Rectal smooth muscle tissue (tissue), 1 donor: ENCODE results near the gene ERVW-1.
"Not testable (repeated sequence)": the region's sequence is repeated elsewhere in the genome, so short reads cannot be mapped to it uniquely, and the experiment has no call there.

Experiments
- H3K27ac ChIP-seq: one replicate; pipeline ENCODE4 v1.7.0; 2013; ENCODE audit warnings: low read depth, low read length, inconsistent platforms
- H3K27me3 ChIP-seq: one replicate; pipeline ENCODE4 v1.7.0; 2013; ENCODE audit warnings: low read length; ENCODE audit not compliant: control insufficient read depth, insufficient read depth
- H3K36me3 ChIP-seq: one replicate; pipeline ENCODE4 v1.7.0; 2013; ENCODE audit warnings: low read length; ENCODE audit not compliant: control insufficient read depth, insufficient read depth
- H3K4me1 ChIP-seq: one replicate; pipeline ENCODE4 v1.7.0; 2013; ENCODE audit warnings: low read length; ENCODE audit not compliant: control insufficient read depth, insufficient read depth
- H3K4me3 ChIP-seq: one replicate; pipeline ENCODE4 v1.7.0; 2013; ENCODE audit warnings: low read length
- H3K9ac ChIP-seq: one replicate; pipeline ENCODE4 v1.7.0; 2013; ENCODE audit warnings: low read length

The ERVW-1 gene

GRCh38 chr7:92487804-92488203 lies 10.1 kb upstream of the ERVW-1 start:
- Histone ChIP-seq H3K9ac (no peak overlapping the region), H3K4me3 (no peak overlapping the region), H3K27me3 (no peaks in the 10 kb centered on the region), H3K27ac (no peak overlapping the region), H3K4me1 (no peaks in the 10 kb centered on the region), H3K36me3 (peaks cover 9% of the 10 kb centered on the region)

DNA sequence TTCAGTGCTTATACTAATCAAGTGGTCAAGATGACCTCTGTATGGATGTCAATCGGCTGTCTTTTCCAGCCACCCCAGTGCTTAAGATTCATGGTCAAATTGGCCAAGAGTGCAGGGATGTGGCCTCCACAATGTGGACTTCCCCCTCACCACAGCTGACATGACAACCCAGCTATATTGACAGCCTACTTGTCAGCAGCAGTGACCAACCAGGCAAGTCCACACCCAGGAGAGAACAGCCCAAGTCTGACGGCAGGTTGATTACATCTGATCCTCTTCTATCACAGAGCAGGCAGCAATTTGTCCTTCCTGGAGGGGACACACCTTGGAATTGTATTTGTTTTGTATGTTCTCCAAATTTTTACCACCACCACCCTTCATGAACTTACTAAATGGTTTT lies 8.2 kb upstream of the ERVW-1 start:
- Histone ChIP-seq H3K27ac (no peak overlapping the region), H3K27me3 (no peaks in the 10 kb centered on the region), H3K4me1 (no peaks in the 10 kb centered on the region), H3K36me3 (peaks cover 6% of the 10 kb centered on the region), H3K9ac (no peak overlapping the region), H3K4me3 (no peak overlapping the region)

DNA sequence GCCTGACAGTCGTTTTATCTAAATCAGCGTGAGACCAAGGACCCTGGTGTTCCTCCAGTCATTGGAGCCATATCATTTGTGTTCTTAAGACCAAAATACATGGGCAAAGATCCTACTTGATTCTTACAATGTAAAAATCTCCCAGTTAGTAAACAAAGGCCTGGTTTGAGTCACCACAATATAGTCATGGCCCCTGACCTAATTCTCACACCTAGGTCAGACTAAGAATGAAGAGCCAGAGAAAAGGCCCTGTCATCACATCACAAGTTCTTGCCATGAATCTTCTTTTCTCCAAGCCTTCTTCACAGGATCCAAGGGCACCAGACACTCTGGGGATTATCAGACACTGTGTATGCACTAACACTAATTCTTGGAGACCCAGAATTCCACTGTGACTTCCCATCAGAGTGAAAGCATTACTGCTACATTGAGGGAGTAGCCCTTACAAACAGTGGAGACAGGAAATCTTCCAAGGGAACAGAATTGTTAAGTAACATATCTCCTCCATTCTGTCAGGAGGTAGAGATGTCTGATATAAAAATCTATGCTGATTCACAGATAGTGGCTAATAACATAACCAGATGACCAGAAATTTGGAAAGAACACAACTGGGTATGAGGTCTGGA lies 7.6 kb upstream of the ERVW-1 start:
- Histone ChIP-seq H3K27ac (no peak overlapping the region), H3K4me3 (no peak overlapping the region), H3K36me3 (peaks cover 6% of the 10 kb centered on the region), H3K4me1 (no peaks in the 10 kb centered on the region), H3K9ac (no peak overlapping the region), H3K27me3 (no peaks in the 10 kb centered on the region)

- H3K27ac ChIP-seq, H3K4me3 ChIP-seq, H3K9ac ChIP-seq, H3K36me3 ChIP-seq, H3K27me3 ChIP-seq, H3K4me1 ChIP-seq: not testable (repeated sequence)
Observed at GRCh38 chr7:92484226-92484625, 6.5 kb upstream of the ERVW-1 start.

DNA sequence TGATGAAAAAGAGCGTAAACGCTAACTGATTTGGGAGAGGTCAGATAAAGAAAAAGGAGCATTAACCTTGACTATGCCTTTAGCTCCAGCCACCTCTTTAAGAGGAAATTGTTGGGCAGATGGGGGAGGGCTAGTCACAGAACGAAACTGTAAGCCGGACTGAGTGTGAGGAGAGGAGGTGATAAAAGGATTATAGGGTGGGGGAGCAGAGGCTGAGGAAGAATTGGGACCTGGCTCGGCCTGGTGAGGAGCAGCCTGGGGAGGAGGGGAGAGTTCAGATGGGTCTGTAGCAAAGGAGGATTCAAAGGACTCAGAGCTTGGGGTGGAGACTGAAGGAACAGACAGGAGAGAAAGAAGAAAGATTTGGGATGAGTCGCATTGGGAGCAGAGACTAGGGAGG lies 5.9 kb upstream of the ERVW-1 start:
- not testable (repeated sequence) for H3K36me3 ChIP-seq, H3K27ac ChIP-seq, H3K4me3 ChIP-seq, H3K9ac ChIP-seq, H3K27me3 ChIP-seq, H3K4me1 ChIP-seq

DNA sequence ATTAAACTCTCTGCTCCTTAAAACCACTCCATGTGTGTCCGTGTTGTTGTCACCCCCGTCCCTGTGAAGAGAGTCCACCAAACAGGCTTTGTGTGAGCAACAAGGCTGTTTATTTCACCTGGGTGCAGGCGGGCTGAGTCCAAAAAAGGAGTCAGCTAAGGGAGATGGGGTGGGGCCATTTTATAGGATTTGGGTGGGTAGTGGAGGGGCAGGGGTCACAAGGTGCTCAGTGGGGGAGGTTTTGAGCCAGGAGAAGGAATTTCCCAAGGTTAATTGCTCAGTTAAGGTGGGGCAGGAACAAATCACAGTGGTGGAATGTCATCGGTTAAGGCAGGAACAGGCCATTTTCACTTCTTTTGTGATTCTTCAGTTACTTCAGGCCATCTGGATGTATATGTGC lies 1.4 kb upstream of the ERVW-1 start:
- H3K4me3 ChIP-seq, result not testable (repeated sequence)

GRCh38 chr7:92478711-92479110 lies 965 bp upstream of the ERVW-1 start:
- no peak overlapping the region for H3K27ac ChIP-seq
- H3K9ac ChIP-seq, result no peak overlapping the region
- no peaks in the 10 kb centered on the region for H3K27me3 ChIP-seq
- H3K4me3 ChIP-seq, result no peak overlapping the region
- no peaks in the 10 kb centered on the region for H3K36me3 ChIP-seq
- H3K4me1 ChIP-seq, result no peaks in the 10 kb centered on the region

More for the DNA sequence above, 1.4 kb upstream of the ERVW-1 start:
- not testable (repeated sequence) for H3K27me3 ChIP-seq, H3K27ac ChIP-seq, H3K9ac ChIP-seq, H3K36me3 ChIP-seq, H3K4me1 ChIP-seq

DNA sequence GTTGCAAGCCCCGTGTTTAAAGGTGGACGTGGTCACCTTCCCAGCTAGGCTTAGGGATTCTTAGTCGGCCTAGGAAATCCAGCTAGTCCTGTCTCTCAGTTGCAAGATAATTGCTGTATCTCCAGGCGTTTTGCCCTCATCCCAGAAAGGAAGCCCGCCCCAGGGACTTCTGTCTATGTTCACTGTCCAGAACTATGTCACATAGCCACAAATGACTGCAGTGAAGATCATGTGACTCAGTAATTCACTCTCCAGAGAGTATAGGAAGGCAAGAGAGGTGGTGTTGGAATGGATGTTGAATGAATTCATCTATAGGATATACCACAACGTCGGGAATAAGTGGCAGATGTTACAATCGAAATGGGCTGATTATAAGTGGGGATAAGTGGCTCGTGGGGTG lies 349 bp upstream of the ERVW-1 start:
- Histone ChIP-seq H3K27ac (no peak overlapping the region), H3K4me3 (no peak overlapping the region), H3K4me1 (no peaks in the 10 kb centered on the region), H3K27me3 (no peaks in the 10 kb centered on the region), H3K36me3 (no peaks in the 10 kb centered on the region), H3K9ac (no peak overlapping the region)

DNA sequence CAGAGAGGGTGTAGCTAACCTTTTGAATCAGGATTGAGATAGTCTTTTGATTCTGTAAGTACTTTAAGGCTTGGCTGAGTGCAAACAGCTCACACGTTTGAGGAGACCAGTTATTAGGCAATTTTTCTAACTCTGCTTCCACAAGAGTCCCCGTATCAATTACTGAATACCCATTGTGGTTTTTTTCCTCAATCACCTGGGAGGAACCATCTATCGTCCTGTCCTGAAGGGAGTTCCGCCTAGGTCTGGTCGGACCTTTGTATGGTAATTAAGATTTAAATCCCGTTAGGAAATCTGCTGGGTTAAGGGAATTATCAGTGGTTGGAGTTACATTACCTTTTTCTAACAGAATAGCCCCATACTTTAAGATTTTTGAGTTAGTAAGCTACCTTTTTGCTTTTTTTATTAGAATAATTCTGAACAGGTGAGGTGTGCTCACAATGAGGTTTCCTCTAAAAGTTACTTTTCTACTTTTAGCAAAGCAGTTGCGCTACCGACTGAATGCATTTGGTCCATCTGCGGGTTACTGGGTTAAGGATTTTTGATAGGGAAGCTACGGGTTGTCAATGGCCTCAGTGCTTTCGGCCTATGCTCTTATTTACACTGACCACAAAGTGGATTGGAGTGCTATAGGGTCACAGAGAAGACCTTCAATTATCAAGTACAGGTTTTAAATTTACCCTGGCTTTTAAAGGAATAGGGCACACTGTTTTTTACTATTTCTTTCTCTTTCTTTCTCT lies 1.7 kb downstream of the ERVW-1 start:
- H3K36me3 ChIP-seq, H3K27me3 ChIP-seq, H3K9ac ChIP-seq, H3K4me1 ChIP-seq, H3K27ac ChIP-seq, H3K4me3 ChIP-seq: not testable (repeated sequence)

- H3K36me3 ChIP-seq, H3K27me3 ChIP-seq, H3K4me3 ChIP-seq, H3K27ac ChIP-seq, H3K4me1 ChIP-seq, H3K9ac ChIP-seq: not testable (repeated sequence)
Observed at GRCh38 chr7:92475261-92475770, 2.4 kb downstream of the ERVW-1 start.

GRCh38 chr7:92473989-92474388 lies 3.8 kb downstream of the ERVW-1 start:
- H3K27me3 ChIP-seq, H3K4me1 ChIP-seq, H3K36me3 ChIP-seq, H3K9ac ChIP-seq, H3K27ac ChIP-seq, H3K4me3 ChIP-seq: not testable (repeated sequence)

DNA sequence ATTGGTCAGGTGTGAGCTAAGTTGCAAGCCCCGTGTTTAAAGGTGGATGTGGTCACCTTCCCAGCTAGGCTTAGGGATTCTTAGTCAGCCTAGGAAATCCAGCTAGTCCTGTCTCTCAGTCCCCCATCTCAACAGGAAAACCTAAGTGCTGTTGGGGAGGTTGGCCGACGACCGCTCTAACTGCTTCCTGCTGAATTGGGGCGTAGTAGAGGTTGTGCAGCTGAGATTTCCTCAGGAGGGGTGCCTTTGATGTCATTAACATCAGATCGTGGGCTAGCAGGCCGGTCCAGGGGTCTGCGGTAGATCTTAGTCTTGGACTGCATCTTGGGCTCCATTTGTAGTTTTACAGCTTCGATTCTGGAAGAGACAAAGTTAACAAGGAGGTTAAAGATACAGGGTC lies 9.2 kb downstream of the ERVW-1 start:
- not testable (repeated sequence) for H3K27ac ChIP-seq, H3K4me1 ChIP-seq, H3K36me3 ChIP-seq, H3K27me3 ChIP-seq, H3K9ac ChIP-seq, H3K4me3 ChIP-seq

DNA sequence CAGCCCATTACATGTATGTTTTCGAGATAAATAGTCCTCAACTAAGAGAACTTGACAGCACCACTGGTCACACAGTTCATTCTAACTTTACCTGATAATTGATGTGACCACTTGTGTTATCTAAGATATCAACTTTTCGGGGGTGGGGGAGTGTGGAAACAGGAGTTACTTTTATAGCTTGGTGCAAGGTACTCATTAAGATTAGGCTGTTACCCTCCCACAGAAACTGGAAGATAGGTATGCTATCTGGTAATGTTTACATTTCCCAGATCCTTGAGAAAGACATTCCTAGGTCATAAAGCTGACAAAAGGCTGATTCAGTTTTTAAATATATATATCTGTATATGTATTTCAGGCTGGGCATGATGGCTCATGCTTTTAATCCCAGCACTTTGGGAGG lies 11.1 kb downstream of the ERVW-1 start:
- H3K36me3 ChIP-seq, result no peaks in the 10 kb centered on the region
- H3K4me3 ChIP-seq, result no peak overlapping the region
- no peaks in the 10 kb centered on the region for H3K27me3 ChIP-seq
- H3K27ac ChIP-seq, result no peak overlapping the region
- H3K9ac ChIP-seq, result no peak overlapping the region
- H3K4me1 ChIP-seq, result no peaks in the 10 kb centered on the region
